Karpas-422 (cell line): ENCODE results near the gene MARCKS. TPM values are rescaled to one million over a fixed set of nuclear protein-coding genes. Genes with fewer than 3 reads are reported as not detected.

ENCODE experiments used
- DNase-seq: peaks from one replicate; pipeline ENCODE4 v3.0.0-alpha.2; 2015
- H2AFZ ChIP-seq: fragments of 200-600 bp; sonication (generic); 2 replicates; pipeline ENCODE4 v1.6.1; 2014; ENCODE audit warnings: antibody characterized with exemption, low read length, mixed read lengths
- H3K27ac ChIP-seq: fragments of 200-600 bp; sonication (generic); 2 replicates; pipeline ENCODE4 v1.5.1; 2014; ENCODE audit warnings: mild to moderate bottlenecking, low read length, moderate library complexity
- H3K27me3 ChIP-seq: fragments of 200-600 bp; sonication (generic); 2 replicates; pipeline ENCODE4 v1.6.1; 2014; ENCODE audit warnings: low read length, mixed read lengths
- H3K36me3 ChIP-seq: fragments of 200-600 bp; sonication (generic); 2 replicates; pipeline ENCODE4 v1.6.1; 2014; ENCODE audit warnings: low read length, mixed read lengths; ENCODE audit not compliant: insufficient read depth
- H3K4me1 ChIP-seq: fragments of 200-600 bp; sonication (generic); 2 replicates; pipeline ENCODE4 v1.6.1; 2014; ENCODE audit warnings: mild to moderate bottlenecking, low read length, mixed read lengths
- H3K4me2 ChIP-seq: fragments of 200-600 bp; sonication (generic); 2 replicates; pipeline ENCODE4 v1.6.1; 2014; ENCODE audit warnings: low read length, low read depth, mild to moderate bottlenecking; ENCODE audit not compliant: poor library complexity, severe bottlenecking
- H3K4me3 ChIP-seq: fragments of 200-600 bp; sonication (generic); 2 replicates; pipeline ENCODE4 v1.5.1; 2014; ENCODE audit warnings: mild to moderate bottlenecking, antibody characterized with exemption, low read length, mixed read lengths
- H3K79me2 ChIP-seq: fragments of 200-600 bp; sonication (generic); 2 replicates; pipeline ENCODE4 v1.6.1; 2014; ENCODE audit warnings: mild to moderate bottlenecking, low read length, mixed read lengths
- H3K9ac ChIP-seq: fragments of 200-600 bp; sonication (generic); 2 replicates; pipeline ENCODE4 v1.6.0; 2014; ENCODE audit warnings: low read length
- H3K9me2 ChIP-seq: fragments of 200-600 bp; sonication (generic), shearing (Covaris generic); replicated peaks from 2 replicates; pipeline ENCODE4 v1.6.0; 2014; ENCODE audit warnings: mild to moderate bottlenecking, low read length, moderate library complexity; ENCODE audit not compliant: insufficient read depth
- H3K9me3 ChIP-seq: fragments of 300-700, 200-600 bp; sonication (generic); 2 replicates; pipeline ENCODE4 v1.6.1; 2014; ENCODE audit warnings: low read length, mixed read lengths
- H4K20me1 ChIP-seq: fragments of 200-600 bp; sonication (generic); 2 replicates; pipeline ENCODE4 v1.6.1; 2014; ENCODE audit warnings: mild to moderate bottlenecking, antibody characterized with exemption, low read length, low read depth; ENCODE audit not compliant: insufficient read depth
- total RNA-seq: library from RNA; depleted of rRNA; stranded (reverse); fragments of >200 nt; shearing (Covaris generic); gene quantifications from 2 replicates; pipeline ENCODE4 v1.2.3, GENCODE V29; 2014; ENCODE audit warnings: low replicate concordance

MARCKS gene
- total RNA-seq, 1 experiment from 2014 or later: 2.2 TPM

GRCh38 chr6:113855500-113856374 is 1.4 kb upstream of the MARCKS start:
- H3K27me3 ChIP-seq: 0 out of 2 replicates have a peak, but pooled peaks cover 2% of the 10 kb centered on the region
- H3K4me1 ChIP-seq: peaks cover 36% of the 10 kb centered on the region
- H3K36me3 ChIP-seq: no peaks in the 10 kb centered on the region
- no peak overlapping the region for H3K27ac ChIP-seq
- H3K79me2 ChIP-seq: no peaks in the 10 kb centered on the region
- H3K9ac ChIP-seq: peak overlapping the region; percentile 47
- H2AFZ ChIP-seq: peak overlapping the region; percentile 67; the same call in 1 of the 2 replicates
- H3K4me3 ChIP-seq: peak overlapping the region; percentile 58
- no peak for DNase-seq
- H3K9me2 ChIP-seq: no peaks in the 10 kb centered on the region
- H3K9me3 ChIP-seq: no peaks in the 10 kb centered on the region
- H3K4me2 ChIP-seq: peak overlapping the region; percentile 72
- H4K20me1 ChIP-seq: no peaks in the 10 kb centered on the region

GRCh38 chr6:113856375-113856624 is 845 bp upstream of the MARCKS start:
- Histone ChIP-seq H3K4me3 (peak overlapping the region; percentile 58), H2AFZ (peak overlapping the region; percentile 67; the same call in 1 of the 2 replicates), H3K9ac (peak overlapping the region; percentile 45), H3K9me2 (no peaks in the 10 kb centered on the region), H3K27me3 (0 out of 2 replicates have a peak, but pooled peaks cover 2% of the 10 kb centered on the region), H3K36me3 (no peaks in the 10 kb centered on the region), H3K4me1 (peaks cover 36% of the 10 kb centered on the region), H3K4me2 (peak overlapping the region; percentile 72), H3K9me3 (no peaks in the 10 kb centered on the region), H3K27ac (no peak overlapping the region), H4K20me1 (no peaks in the 10 kb centered on the region), H3K79me2 (no peaks in the 10 kb centered on the region)
- no peak for DNase-seq

GRCh38 chr6:113857556-113858479 is 673 bp downstream of the MARCKS start:
- no peaks in the 10 kb centered on the region for H3K36me3 ChIP-seq
- H3K27me3 ChIP-seq: 0 out of 2 replicates have a peak, but pooled peaks cover 2% of the 10 kb centered on the region
- peak overlapping the region; percentile 72 for H3K4me2 ChIP-seq
- no peaks in the 10 kb centered on the region for H3K9me3 ChIP-seq
- no peak overlapping the region for H3K9ac ChIP-seq
- H3K4me3 ChIP-seq: peak overlapping the region; percentile 40; the same call in 1 of the 2 replicates
- H4K20me1 ChIP-seq: no peaks in the 10 kb centered on the region
- H3K9me2 ChIP-seq: no peaks in the 10 kb centered on the region
- no peak overlapping the region for H2AFZ ChIP-seq
- no peaks in the 10 kb centered on the region for H3K79me2 ChIP-seq
- no peak overlapping the region for H3K27ac ChIP-seq
- peaks cover 36% of the 10 kb centered on the region for H3K4me1 ChIP-seq
- DNase-seq: no peak

- no peaks in the 10 kb centered on the region for H3K79me2 ChIP-seq
- no peaks in the 10 kb centered on the region for H3K9me3 ChIP-seq
- H3K36me3 ChIP-seq: no peaks in the 10 kb centered on the region
These were observed 1.6 kb downstream of the MARCKS start for GRCh38 chr6:113858480-113859348.

GRCh38 chr6:113859349-113860180 is 2.4 kb downstream of the MARCKS start:
- H3K9me2 ChIP-seq: no peaks in the 10 kb centered on the region
- no peaks in the 10 kb centered on the region for H3K79me2 ChIP-seq
- no peak overlapping the region for H2AFZ ChIP-seq
- H3K4me3 ChIP-seq: no peak overlapping the region
- no peak overlapping the region for H3K9ac ChIP-seq
- no peaks in the 10 kb centered on the region for H3K9me3 ChIP-seq
- no peaks in the 10 kb centered on the region for H3K36me3 ChIP-seq
- no peak for DNase-seq
- H3K27ac ChIP-seq: no peak overlapping the region
- no peak overlapping the region for H3K4me2 ChIP-seq
- no peaks in the 10 kb centered on the region for H4K20me1 ChIP-seq
- peaks cover 32% of the 10 kb centered on the region for H3K4me1 ChIP-seq
- H3K27me3 ChIP-seq: 0 out of 2 replicates have a peak, but pooled peaks cover 2% of the 10 kb centered on the region

More at GRCh38 chr6:113858480-113859348, 1.6 kb downstream of the MARCKS start:
- Histone ChIP-seq H2AFZ (no peak overlapping the region), H3K4me2 (peak overlapping the region; percentile 51), H3K9me2 (no peaks in the 10 kb centered on the region), H3K27me3 (0 out of 2 replicates have a peak, but pooled peaks cover 2% of the 10 kb centered on the region), H3K9ac (0 out of 2 replicates have a peak overlapping the region, but pooled peaks have one; percentile 7), H3K4me3 (peak overlapping the region; percentile 40; the same call in 1 of the 2 replicates), H3K27ac (no peak overlapping the region), H4K20me1 (no peaks in the 10 kb centered on the region), H3K4me1 (peaks cover 36% of the 10 kb centered on the region)
- peak; percentile 91 for DNase-seq

- Histone ChIP-seq H4K20me1 (no peaks in the 10 kb centered on the region), H3K36me3 (no peaks in the 10 kb centered on the region), H3K27me3 (0 out of 2 replicates have a peak, but pooled peaks cover 1% of the 10 kb centered on the region), H3K9ac (no peak overlapping the region), H2AFZ (no peak overlapping the region), H3K9me2 (no peaks in the 10 kb centered on the region), H3K4me1 (peaks cover 27% of the 10 kb centered on the region), H3K4me3 (no peak overlapping the region), H3K4me2 (no peak overlapping the region), H3K27ac (no peak overlapping the region), H3K9me3 (no peaks in the 10 kb centered on the region), H3K79me2 (no peaks in the 10 kb centered on the region)
- no peak for DNase-seq
These were observed 3.2 kb downstream of the MARCKS start for GRCh38 chr6:113860181-113860955.
